HEK293 (cell line): ENCODE results near the gene SH3BP4.

ENCODE experiments used
- ATF2 ChIP-seq: fragments of 450-650 bp; formaldehyde crosslinking; IDR thresholded peaks from 2 replicates; pipeline ENCODE4 v1.5.1; 2016; ENCODE audit warnings: missing biosample characterization, missing genetic modification characterization, low read depth
- CTCF ChIP-seq: fragments of 450-650 bp; formaldehyde crosslinking; IDR thresholded peaks from 2 replicates; pipeline ENCODE4 v1.5.1; 2016; ENCODE audit warnings: missing biosample characterization, missing genetic modification characterization
- GLIS1 ChIP-seq: fragments of 450-650 bp; formaldehyde crosslinking; IDR thresholded peaks from 2 replicates; pipeline ENCODE4 v1.5.1; 2016; ENCODE audit warnings: missing biosample characterization, missing genetic modification characterization
- OVOL3 ChIP-seq: fragments of 450-650 bp; formaldehyde crosslinking; IDR thresholded peaks from 2 replicates; pipeline ENCODE4 v1.5.1; 2016; ENCODE audit warnings: missing biosample characterization, missing genetic modification characterization
- PRDM4 ChIP-seq: fragments of 450-650 bp; formaldehyde crosslinking; IDR thresholded peaks from 2 replicates; pipeline ENCODE4 v1.5.1; 2017; ENCODE audit warnings: missing biosample characterization, missing genetic modification characterization
- SETDB1 ChIP-seq: IDR thresholded peaks from one replicate; pipeline ENCODE4 v1.6.1; 2017; ENCODE audit warnings: mild to moderate bottlenecking, low read length, moderate library complexity, mixed read lengths; ENCODE audit not compliant: insufficient read length
- TCF7L2 ChIP-seq: IDR thresholded peaks from 2 replicates; pipeline ENCODE4 v1.6.1; 2011; ENCODE audit warnings: low read depth, mild to moderate bottlenecking, inconsistent platforms, low read length, moderate library complexity, borderline replicate concordance
- ZBTB20 ChIP-seq: fragments of 450-650 bp; formaldehyde crosslinking; IDR thresholded peaks from 2 replicates; pipeline ENCODE4 v1.5.1; 2016; ENCODE audit warnings: missing biosample characterization, missing genetic modification characterization

- no peak for TF ChIP-seq PRDM4 (tag by site-specific recombination)
- TF ChIP-seq CTCF (tag by site-specific recombination): no peak
- TF ChIP-seq ZBTB20 (tag by site-specific recombination): no peak
- TF ChIP-seq OVOL3: no peak
- TF ChIP-seq GLIS1 (tag by site-specific recombination): no peak
- TF ChIP-seq ATF2 (tag by site-specific recombination): no peak
- no peak for TF ChIP-seq SETDB1
- no peak for TF ChIP-seq TCF7L2
Measured at GRCh38 chr2:234939576-234939975, 12.2 kb upstream of the SH3BP4 start.
